ENCODE measurements around the gene FLNC.

The FLNC gene

GRCh38 chr7:128793181-128793547, 37.0 kb upstream of the FLNC start:
- H3K27me3 Mint-ChIP-seq, result peaks cover 52% of the 10 kb centered on the region
- H3K4me1 Mint-ChIP-seq, result peaks cover 7% of the 10 kb centered on the region
- H3K27ac Mint-ChIP-seq, result no peak overlapping the region
- no peaks in the 10 kb centered on the region for H3K9me3 Mint-ChIP-seq
- no peak for DNase-seq
- H3K36me3 Mint-ChIP-seq, result no peaks in the 10 kb centered on the region
- H3K4me3 Mint-ChIP-seq, result no peak overlapping the region
- CTCF ChIA-PET, result no interaction called here

- peak; percentile 60 for DNase-seq
- no peaks in the 10 kb centered on the region for H3K9me3 Mint-ChIP-seq
- H3K36me3 Mint-ChIP-seq, result no peaks in the 10 kb centered on the region
- peak overlapping the region; percentile 61 for H3K27ac Mint-ChIP-seq
- CTCF ChIA-PET, result interaction anchor here (0.8 to 1.3 kb wide), 3 partner anchors 85 to 90 kb away, joined by 4 to 9 read pairs (median 5); no protein-coding TSS in a partner anchor
- H3K4me1 Mint-ChIP-seq, result peaks cover 7% of the 10 kb centered on the region
- H3K27me3 Mint-ChIP-seq, result peaks cover 44% of the 10 kb centered on the region
- H3K4me3 Mint-ChIP-seq, result no peak overlapping the region
These were observed 36.2 kb upstream of the FLNC start for GRCh38 chr7:128794020-128794419.

GRCh38 chr7:128794436-128794835, 35.8 kb upstream of the FLNC start:
- Mint-ChIP-seq H3K36me3 (no peaks in the 10 kb centered on the region), H3K4me1 (peaks cover 7% of the 10 kb centered on the region), H3K27me3 (peaks cover 40% of the 10 kb centered on the region), H3K4me3 (no peak overlapping the region), H3K27ac (no peak overlapping the region), H3K9me3 (no peaks in the 10 kb centered on the region)
- DNase-seq, result no peak
- CTCF ChIA-PET, result interaction anchor here (0.8 to 1.6 kb wide), 4 partner anchors 69 to 89 kb away, joined by 3 to 9 read pairs (median 4); no protein-coding TSS in a partner anchor

- no peak overlapping the region for H3K27ac Mint-ChIP-seq
- no peak for DNase-seq
- no peaks in the 10 kb centered on the region for H3K9me3 Mint-ChIP-seq
- no peaks in the 10 kb centered on the region for H3K36me3 Mint-ChIP-seq
- CTCF ChIA-PET, result interaction anchor here (0.7 to 1.6 kb wide), 4 partner anchors 22 to 89 kb away, joined by 3 to 9 read pairs (median 4); no protein-coding TSS in a partner anchor
- H3K27me3 Mint-ChIP-seq, result peaks cover 33% of the 10 kb centered on the region
- no peak overlapping the region for H3K4me3 Mint-ChIP-seq
- peaks cover 6% of the 10 kb centered on the region for H3K4me1 Mint-ChIP-seq
These were observed 35.1 kb upstream of the FLNC start for GRCh38 chr7:128795129-128795528.

DNA sequence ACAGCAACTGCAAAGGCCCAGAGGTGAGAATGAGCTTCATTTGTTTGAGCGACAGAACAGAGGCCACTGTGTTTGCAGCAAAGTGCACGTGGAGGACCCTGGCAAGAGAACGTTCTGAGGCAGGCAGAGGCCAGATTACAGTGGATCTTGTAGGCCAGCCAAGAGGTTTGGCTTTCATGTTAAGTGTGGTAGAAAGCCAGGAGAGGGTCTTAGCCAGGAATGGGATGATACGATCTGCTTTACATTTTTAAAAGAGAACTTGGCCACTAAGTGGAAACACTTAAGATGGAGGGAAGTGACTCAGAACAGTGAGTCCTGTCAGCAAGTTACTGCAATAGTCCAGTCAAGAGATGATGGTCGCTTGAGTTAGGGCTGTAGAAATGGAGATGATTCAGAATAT, 33.9 kb upstream of the FLNC start:
- H3K27me3 Mint-ChIP-seq, result peaks cover 22% of the 10 kb centered on the region
- H3K4me1 Mint-ChIP-seq, result peaks cover 3% of the 10 kb centered on the region
- H3K4me3 Mint-ChIP-seq, result no peak overlapping the region
- no peak for DNase-seq
- H3K36me3 Mint-ChIP-seq, result no peaks in the 10 kb centered on the region
- H3K9me3 Mint-ChIP-seq, result no peaks in the 10 kb centered on the region
- CTCF ChIA-PET, result interaction anchor here (1.6 kb wide), 1 partner anchor 67 kb away, joined by 3 read pairs; no protein-coding TSS in a partner anchor
- no peak overlapping the region for H3K27ac Mint-ChIP-seq

DNA sequence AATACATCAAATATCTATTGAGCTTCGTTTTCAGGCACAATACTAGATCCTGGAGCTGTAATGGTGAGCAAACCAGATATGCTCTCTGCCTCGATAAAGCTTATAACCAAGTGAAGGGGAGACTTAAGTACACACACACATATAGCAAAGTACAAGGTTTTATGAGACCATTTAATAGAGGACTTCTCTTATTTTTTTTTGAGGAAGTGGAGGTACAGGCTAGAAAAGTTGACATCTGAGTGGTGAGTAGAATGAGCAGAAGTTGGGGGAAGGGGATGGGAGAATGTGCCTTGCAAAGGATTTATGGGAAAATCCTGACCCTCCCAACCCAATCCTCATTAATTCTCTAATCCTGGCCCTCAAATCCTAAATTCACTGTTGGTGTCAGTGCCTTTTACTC, 30.8 kb upstream of the FLNC start:
- H3K4me3 Mint-ChIP-seq, result no peak overlapping the region
- no peaks in the 10 kb centered on the region for H3K36me3 Mint-ChIP-seq
- H3K27me3 Mint-ChIP-seq, result no peaks in the 10 kb centered on the region
- CTCF ChIA-PET, result no interaction called here
- no peaks in the 10 kb centered on the region for H3K9me3 Mint-ChIP-seq
- H3K4me1 Mint-ChIP-seq, result no peaks in the 10 kb centered on the region
- no peak overlapping the region for H3K27ac Mint-ChIP-seq
- DNase-seq, result no peak

GRCh38 chr7:128800567-128800966, 29.6 kb upstream of the FLNC start:
- Mint-ChIP-seq H3K27ac (no peak overlapping the region), H3K4me1 (no peaks in the 10 kb centered on the region), H3K36me3 (no peaks in the 10 kb centered on the region), H3K9me3 (no peaks in the 10 kb centered on the region), H3K27me3 (no peaks in the 10 kb centered on the region), H3K4me3 (no peak overlapping the region)
- CTCF ChIA-PET, result no interaction called here
- DNase-seq, result no peak

DNA sequence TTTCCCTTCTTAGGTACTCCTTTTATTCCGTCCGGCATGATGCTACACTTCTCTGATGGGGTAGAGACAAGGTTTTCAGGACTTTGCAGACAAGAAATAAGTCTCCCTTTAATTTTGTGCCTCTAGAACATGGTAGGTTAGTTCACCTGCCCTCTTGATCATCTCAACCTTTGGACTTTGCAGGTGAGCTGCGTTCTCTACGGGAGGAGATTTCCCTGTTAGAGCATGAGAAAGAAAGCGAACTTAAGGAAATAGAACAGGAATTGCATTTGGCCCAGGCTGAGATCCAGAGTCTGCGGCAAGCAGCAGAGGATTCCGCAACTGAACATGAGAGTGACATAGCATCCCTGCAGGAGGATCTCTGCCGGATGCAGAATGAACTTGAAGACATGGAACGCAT, 29.2 kb upstream of the FLNC start:
- DNase-seq, result no peak
- CTCF ChIA-PET, result no interaction called here
- H3K27ac Mint-ChIP-seq, result no peak overlapping the region
- H3K4me1 Mint-ChIP-seq, result no peaks in the 10 kb centered on the region
- H3K36me3 Mint-ChIP-seq, result no peaks in the 10 kb centered on the region
- H3K4me3 Mint-ChIP-seq, result no peak overlapping the region
- H3K9me3 Mint-ChIP-seq, result no peaks in the 10 kb centered on the region
- no peaks in the 10 kb centered on the region for H3K27me3 Mint-ChIP-seq

DNA sequence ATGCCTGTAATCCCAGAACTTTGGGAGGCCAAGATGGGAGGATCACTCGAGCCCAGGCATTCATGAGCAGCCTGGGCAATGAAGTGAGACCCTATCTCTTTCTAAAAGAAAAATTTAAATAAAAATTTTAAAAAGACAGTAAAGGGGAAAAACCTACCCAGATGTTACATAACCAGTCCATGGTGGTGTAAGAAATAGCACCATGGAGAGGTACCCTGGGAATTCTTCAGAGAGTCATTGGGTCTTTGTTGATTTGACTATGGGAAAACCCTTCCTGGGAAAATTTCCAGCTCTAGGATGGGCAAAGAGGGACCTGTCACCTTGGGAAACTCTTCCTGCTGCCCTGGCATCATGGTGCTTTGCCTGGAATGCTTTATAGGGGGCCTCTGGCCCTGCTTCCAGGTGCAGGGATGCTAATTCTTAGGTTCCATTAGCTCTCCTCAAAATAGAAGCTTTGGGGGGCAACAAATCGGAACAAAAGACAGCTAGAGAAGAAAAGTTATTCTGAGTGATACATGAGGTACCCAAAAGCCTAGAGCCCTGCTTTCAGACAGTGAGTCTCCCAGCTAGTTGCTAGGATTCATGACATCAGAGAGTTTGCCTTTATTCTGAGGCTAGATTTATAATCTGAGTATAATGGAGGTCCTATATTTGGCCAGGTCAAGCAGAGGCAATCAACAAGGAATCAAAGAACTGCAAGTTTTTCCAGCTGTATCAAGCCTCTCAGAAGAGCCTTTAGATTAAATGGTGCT, 28.4 kb upstream of the FLNC start:
- CTCF ChIA-PET, result no interaction called here
- Mint-ChIP-seq H3K27me3 (no peaks in the 10 kb centered on the region), H3K27ac (no peak overlapping the region), H3K4me3 (no peak overlapping the region), H3K4me1 (no peaks in the 10 kb centered on the region), H3K36me3 (no peaks in the 10 kb centered on the region), H3K9me3 (no peaks in the 10 kb centered on the region)
- no peak for DNase-seq

DNA sequence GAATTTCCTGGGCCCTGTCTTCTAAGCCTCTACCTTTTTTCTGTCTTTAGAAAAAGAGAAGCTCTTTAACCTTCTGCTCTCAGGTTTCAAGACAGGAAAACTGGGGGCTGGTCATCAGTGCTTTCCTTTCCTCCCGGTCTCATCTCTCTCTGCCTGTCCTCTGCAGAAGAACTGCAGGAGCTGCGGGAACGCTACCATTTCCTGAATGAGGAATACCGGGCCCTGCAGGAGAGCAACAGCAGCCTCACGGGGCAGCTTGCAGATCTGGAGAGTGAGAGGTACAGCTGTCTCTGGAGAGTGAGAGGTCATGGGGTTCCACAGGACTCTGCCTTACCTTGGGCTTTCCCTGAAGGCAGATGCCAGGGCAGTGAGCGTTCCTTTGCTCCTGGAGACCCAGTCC, 25.7 kb upstream of the FLNC start:
- CTCF ChIA-PET, result no interaction called here
- no peaks in the 10 kb centered on the region for H3K4me1 Mint-ChIP-seq
- no peaks in the 10 kb centered on the region for H3K36me3 Mint-ChIP-seq
- H3K27me3 Mint-ChIP-seq, result no peaks in the 10 kb centered on the region
- no peaks in the 10 kb centered on the region for H3K9me3 Mint-ChIP-seq
- DNase-seq, result no peak
- H3K4me3 Mint-ChIP-seq, result no peak overlapping the region
- no peak overlapping the region for H3K27ac Mint-ChIP-seq

DNA sequence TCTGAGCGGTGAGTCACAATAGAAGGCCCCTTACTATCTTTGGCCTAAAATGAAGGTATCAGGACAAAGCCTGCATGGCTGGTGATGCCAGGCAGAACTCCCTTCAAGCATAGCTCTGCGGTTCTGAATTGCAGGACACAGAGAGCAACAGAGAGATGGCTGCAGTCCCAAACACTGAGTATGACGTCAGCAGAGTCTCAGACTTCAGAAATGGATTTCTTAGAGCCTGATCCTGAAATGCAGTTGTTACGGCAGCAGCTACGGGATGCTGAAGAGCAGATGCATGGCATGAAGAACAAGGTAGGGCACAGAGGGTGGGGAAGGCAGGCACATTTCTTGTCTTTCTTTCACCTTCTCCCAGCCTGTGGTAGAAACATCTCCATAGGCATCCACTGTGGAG, 25.0 kb upstream of the FLNC start:
- CTCF ChIA-PET, result no interaction called here
- DNase-seq, result no peak
- no peaks in the 10 kb centered on the region for H3K4me1 Mint-ChIP-seq
- H3K27me3 Mint-ChIP-seq, result no peaks in the 10 kb centered on the region
- no peaks in the 10 kb centered on the region for H3K36me3 Mint-ChIP-seq
- H3K9me3 Mint-ChIP-seq, result no peaks in the 10 kb centered on the region
- no peak overlapping the region for H3K27ac Mint-ChIP-seq
- no peak overlapping the region for H3K4me3 Mint-ChIP-seq

DNA sequence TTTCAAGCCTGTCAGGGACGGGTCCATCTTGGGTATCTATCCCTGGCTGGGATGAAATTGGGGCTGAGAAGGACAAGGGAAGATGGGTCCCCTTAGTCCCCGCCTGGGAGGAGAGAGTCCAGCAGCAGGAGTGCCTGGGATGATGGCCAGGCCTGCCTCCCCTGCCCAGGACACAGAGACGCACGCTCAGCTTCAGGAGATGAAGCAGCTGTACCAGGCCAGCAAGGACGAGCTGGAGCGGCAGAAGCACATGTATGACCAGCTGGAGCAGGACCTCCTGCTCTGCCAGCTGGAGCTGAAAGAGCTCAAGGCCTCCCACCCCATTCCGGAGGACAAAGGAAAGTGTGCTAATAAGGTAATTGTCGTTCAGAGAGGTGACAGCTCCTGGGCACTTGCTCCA, 23.0 kb upstream of the FLNC start:
- CTCF ChIA-PET, result interaction anchor here (1.0 to 1.1 kb wide), 3 partner anchors 77 to 380 kb away, joined by 3 read pairs; no protein-coding TSS in a partner anchor
- Mint-ChIP-seq H3K27me3 (no peaks in the 10 kb centered on the region), H3K27ac (no peak overlapping the region), H3K4me1 (no peaks in the 10 kb centered on the region), H3K4me3 (no peak overlapping the region), H3K36me3 (no peaks in the 10 kb centered on the region), H3K9me3 (no peaks in the 10 kb centered on the region)
- DNase-seq, result no peak

GRCh38 chr7:128809363-128809762, 20.8 kb upstream of the FLNC start:
- CTCF ChIA-PET, result interaction anchor here (0.6 kb wide), 1 partner anchor 42 kb away, joined by 3 read pairs; no protein-coding TSS in a partner anchor
- Mint-ChIP-seq H3K9me3 (no peaks in the 10 kb centered on the region), H3K27ac (no peak overlapping the region), H3K4me1 (no peaks in the 10 kb centered on the region), H3K27me3 (peaks cover 1% of the 10 kb centered on the region), H3K36me3 (no peaks in the 10 kb centered on the region), H3K4me3 (no peak overlapping the region)
- no peak for DNase-seq

DNA sequence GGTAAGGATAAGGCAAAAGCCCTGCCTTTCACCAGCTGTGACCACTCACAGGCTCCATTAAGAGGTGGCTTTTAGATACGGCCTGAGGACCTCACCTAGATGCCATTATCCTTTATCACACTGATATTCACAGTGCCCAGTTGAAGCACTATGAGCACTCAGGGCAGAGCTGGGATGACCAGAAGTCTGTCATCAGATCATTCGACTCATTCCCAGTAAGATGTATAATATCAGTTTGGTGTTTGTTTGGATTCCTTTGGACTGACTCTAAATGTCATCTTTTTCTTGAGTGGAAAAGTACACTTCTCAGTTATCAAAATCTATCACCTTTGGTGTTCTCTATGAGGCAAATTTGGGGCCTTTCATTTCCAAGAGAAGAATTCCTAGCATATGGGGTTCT, 19.7 kb upstream of the FLNC start:
- Mint-ChIP-seq H3K36me3 (no peaks in the 10 kb centered on the region), H3K4me3 (no peak overlapping the region), H3K27ac (no peak overlapping the region), H3K4me1 (no peaks in the 10 kb centered on the region), H3K9me3 (no peaks in the 10 kb centered on the region), H3K27me3 (peaks cover 5% of the 10 kb centered on the region)
- CTCF ChIA-PET, result no interaction called here
- no peak for DNase-seq

DNA sequence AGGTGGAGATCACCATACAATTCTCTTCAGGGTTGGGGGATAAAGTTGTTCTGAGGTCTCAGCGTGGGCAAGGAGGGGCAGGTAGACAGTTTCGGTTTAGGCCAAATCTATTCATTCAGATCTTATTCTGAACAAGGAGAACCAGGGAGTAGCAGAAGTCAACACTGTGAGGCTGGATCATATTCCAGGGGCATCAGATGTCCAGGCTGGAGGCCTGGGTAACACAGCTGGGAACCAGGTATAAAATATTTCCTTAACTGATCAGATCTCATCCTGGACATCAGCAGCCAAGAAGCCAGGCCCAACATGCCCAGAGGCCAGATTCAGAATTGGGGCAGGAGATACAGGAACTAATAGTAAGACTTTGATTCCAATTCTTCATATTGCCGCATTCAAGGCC, 19.2 kb upstream of the FLNC start:
- Mint-ChIP-seq H3K4me3 (no peak overlapping the region), H3K36me3 (no peaks in the 10 kb centered on the region), H3K9me3 (no peaks in the 10 kb centered on the region), H3K27ac (no peak overlapping the region), H3K27me3 (peaks cover 9% of the 10 kb centered on the region), H3K4me1 (no peaks in the 10 kb centered on the region)
- no peak for DNase-seq
- CTCF ChIA-PET, result no interaction called here
